HepG2 (cell line): ENCODE data around the gene FAM117B. TPM values are rescaled to one million over a fixed set of nuclear protein-coding genes. Genes with fewer than 3 reads are reported as not detected.
A peak's percentile ranks its signal among the peaks of the same experiment; 100 is the strongest.

Source experiments
- HDAC6 ChIP-seq: fragments of 200-600 bp; sonication (generic); IDR thresholded peaks from 2 replicates; pipeline ENCODE4 v1.7.0; 2017; ENCODE audit warnings: mild to moderate bottlenecking, antibody characterized with exemption, low read length, low read depth
- HMG20A ChIP-seq: IDR thresholded peaks from 2 replicates; pipeline ENCODE4 v1.6.1; 2016; ENCODE audit warnings: borderline replicate concordance
- HNRNPK ChIP-seq: fragments of 200-400 bp; formaldehyde crosslinking; IDR thresholded peaks from 2 replicates; pipeline ENCODE4 v1.6.1; 2018; ENCODE audit warnings: low read length, low read depth, moderate library complexity, mild to moderate bottlenecking; ENCODE audit not compliant: poor library complexity, severe bottlenecking
- JDP2 ChIP-seq: sonication (generic); formaldehyde crosslinking; IDR thresholded peaks from 2 replicates; pipeline ENCODE4 v1.8.1; 2022; ENCODE audit warnings: missing genetic modification reagents, borderline replicate concordance
- RELA ChIP-seq: sonication (generic); formaldehyde crosslinking; IDR thresholded peaks from 2 replicates; pipeline ENCODE4 v1.4.0; 2020; ENCODE audit warnings: missing genetic modification reagents
- SAFB2 ChIP-seq: sonication (generic); formaldehyde crosslinking; IDR thresholded peaks from 2 replicates; pipeline ENCODE4 v1.5.1; 2020; ENCODE audit warnings: missing genetic modification reagents, low read depth, mild to moderate bottlenecking, borderline replicate concordance
- SSRP1 ChIP-seq: IDR thresholded peaks from 2 replicates; pipeline ENCODE4 v1.6.1; 2016; ENCODE audit warnings: control low read depth
- TRIM24 ChIP-seq: sonication (generic); formaldehyde crosslinking; IDR thresholded peaks from 2 replicates; pipeline ENCODE4 v1.8.0; 2022; ENCODE audit warnings: mild to moderate bottlenecking, missing genetic modification reagents
- WIZ ChIP-seq: sonication (generic); formaldehyde crosslinking; IDR thresholded peaks from 2 replicates; pipeline ENCODE4 v1.5.1; 2020; ENCODE audit warnings: mild to moderate bottlenecking, missing genetic modification reagents
- ZKSCAN5 ChIP-seq: sonication (generic); formaldehyde crosslinking; IDR thresholded peaks from 2 replicates; pipeline ENCODE4 v1.5.1; 2020; ENCODE audit warnings: mild to moderate bottlenecking, missing genetic modification reagents
- ZNF205 ChIP-seq: IDR thresholded peaks from 2 replicates; pipeline ENCODE4 v1.6.1; 2018; ENCODE audit warnings: missing biosample characterization, missing genetic modification reagents
- ZNF746 ChIP-seq: sonication (generic); formaldehyde crosslinking; IDR thresholded peaks from 2 replicates; pipeline ENCODE4 v1.8.0; 2022; ENCODE audit warnings: mild to moderate bottlenecking, missing genetic modification reagents
- ZNF747 ChIP-seq: sonication (generic); formaldehyde crosslinking; IDR thresholded peaks from 2 replicates; pipeline ENCODE4 v1.8.1; 2023; ENCODE audit warnings: missing genetic modification reagents, mild to moderate bottlenecking, borderline replicate concordance
- ZNF761 ChIP-seq: sonication (generic); formaldehyde crosslinking; conservative IDR thresholded peaks from 2 replicates; pipeline ENCODE4 v1.4.0; 2020; ENCODE audit warnings: mild to moderate bottlenecking, missing genetic modification reagents
- ZNF766 ChIP-seq: sonication (generic); formaldehyde crosslinking; IDR thresholded peaks from 2 replicates; pipeline ENCODE4 v1.5.0; 2020; ENCODE audit warnings: missing genetic modification reagents, borderline replicate concordance
- ZNF83 ChIP-seq: sonication (generic); formaldehyde crosslinking; IDR thresholded peaks from 2 replicates; pipeline ENCODE4 v1.4.0; 2020; ENCODE audit warnings: missing genetic modification reagents, mild to moderate bottlenecking, borderline replicate concordance
- polyA plus RNA-seq, 8 experiments: library from polyadenylated mRNA; depleted of rRNA in 3 of 8; stranded (reverse) in 7 of 8; unstranded in 1 of 8; fragments of >200 nt; fragmentation: Illumina TruSeq in 4 of 8; extraction: Trizol in 4 of 8; gene quantifications; 2 replicates each; pipeline versions ENCODE4 v1.2.1 to v1.2.3, GENCODE V29; 2011 to 2016; ENCODE audit warnings: low read depth in 4 of 8, missing spikeins in 1 of 8, mixed read lengths in 1 of 8; ENCODE audit not compliant: insufficient read depth in 1 of 8
- total RNA-seq, 5 experiments: library from RNA; depleted of rRNA; stranded (reverse); fragments of >200 nt; fragmentation: Illumina TruSeq; extraction: Trizol; gene quantifications; 2 replicates each; pipeline ENCODE4 v1.2.3, GENCODE V29; 2016; ENCODE audit warnings: low read depth in 1 of 5
- TF ChIP-seq, protein P1 (sequence below): sonication (generic); formaldehyde crosslinking; conservative IDR thresholded peaks from 2 replicates; pipeline ENCODE4 v1.4.0; 2020; ENCODE audit warnings: missing genetic modification reagents
- TF ChIP-seq, protein P2 (sequence below): sonication (generic); formaldehyde crosslinking; IDR thresholded peaks from 2 replicates; pipeline ENCODE4 v1.8.0; 2022; ENCODE audit warnings: low read depth, missing genetic modification reagents
- TF ChIP-seq, protein P3 (sequence below): fragments of 450-650 bp; IDR thresholded peaks from 2 replicates; pipeline ENCODE4 v1.6.1; 2016
- TF ChIP-seq, protein P4 (sequence below): sonication (generic); formaldehyde crosslinking; IDR thresholded peaks from 2 replicates; pipeline ENCODE4 v1.4.0; 2020; ENCODE audit warnings: mild to moderate bottlenecking, low read depth, missing genetic modification reagents
- TF ChIP-seq, protein P5 (sequence below): sonication (generic); formaldehyde crosslinking; IDR thresholded peaks from 2 replicates; pipeline ENCODE4 v1.4.0; 2020; ENCODE audit warnings: missing genetic modification reagents, borderline replicate concordance

The FAM117B gene
- total and polyA plus RNA-seq, 2 of the 13 experiments (the other 11 are each of a cell fraction or from before 2014, with no cell fraction given): 5.8 to 11.0 TPM

DNA sequence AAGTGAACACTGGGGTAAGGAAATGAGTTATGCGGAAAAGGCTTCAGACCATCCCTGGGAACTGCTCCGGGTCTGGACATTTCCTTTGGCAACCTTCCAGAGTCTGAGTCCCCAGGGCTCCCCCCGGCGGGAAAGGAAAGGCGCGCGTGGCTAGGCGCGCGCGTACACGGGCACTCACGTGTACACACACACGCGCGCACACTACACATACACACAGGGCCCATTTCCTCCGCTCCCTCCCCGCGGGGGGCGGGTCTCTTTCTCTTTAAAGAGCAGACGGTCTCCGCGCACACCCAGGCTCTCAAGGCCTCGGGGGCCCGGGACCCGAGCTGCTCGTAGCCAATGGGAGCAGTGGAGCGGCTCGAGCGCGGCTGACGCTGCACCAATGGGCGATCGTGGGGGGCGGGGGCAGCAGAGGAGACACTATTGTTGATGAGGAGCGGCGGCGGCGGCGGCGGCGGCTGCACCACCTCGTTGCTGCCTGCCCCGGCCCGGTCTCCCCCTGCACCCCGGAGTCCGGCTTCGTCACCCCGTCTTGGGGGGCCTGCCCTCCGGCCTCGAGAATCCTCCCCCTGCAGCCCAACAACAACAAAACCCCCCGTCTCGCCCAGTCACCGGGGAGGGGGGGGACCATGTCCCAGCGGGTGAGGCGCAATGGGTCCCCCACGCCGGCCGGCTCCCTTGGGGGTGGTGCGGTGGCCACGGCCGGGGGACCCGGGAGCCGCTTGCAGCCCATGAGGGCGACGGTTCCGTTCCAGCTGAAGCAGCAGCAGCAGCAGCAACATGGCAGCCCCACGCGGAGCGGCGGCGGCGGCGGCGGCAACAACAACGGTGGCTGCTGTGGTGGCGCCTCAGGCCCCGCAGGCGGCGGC is at the start of gene FAM117B (continued):
- no peak for TF ChIP-seq HDAC6
- peak; percentile 84; the same call in 1 of the 2 replicates for TF ChIP-seq ZNF747 (CRISPR knock-in tag)
- TF ChIP-seq, protein P1, sequence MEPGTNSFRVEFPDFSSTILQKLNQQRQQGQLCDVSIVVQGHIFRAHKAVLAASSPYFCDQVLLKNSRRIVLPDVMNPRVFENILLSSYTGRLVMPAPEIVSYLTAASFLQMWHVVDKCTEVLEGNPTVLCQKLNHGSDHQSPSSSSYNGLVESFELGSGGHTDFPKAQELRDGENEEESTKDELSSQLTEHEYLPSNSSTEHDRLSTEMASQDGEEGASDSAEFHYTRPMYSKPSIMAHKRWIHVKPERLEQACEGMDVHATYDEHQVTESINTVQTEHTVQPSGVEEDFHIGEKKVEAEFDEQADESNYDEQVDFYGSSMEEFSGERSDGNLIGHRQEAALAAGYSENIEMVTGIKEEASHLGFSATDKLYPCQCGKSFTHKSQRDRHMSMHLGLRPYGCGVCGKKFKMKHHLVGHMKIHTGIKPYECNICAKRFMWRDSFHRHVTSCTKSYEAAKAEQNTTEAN: peak; percentile 97
- TF ChIP-seq HMG20A (CRISPR knock-in tag): peak; percentile 32; the same call in 1 of the 2 replicates
- TF ChIP-seq, protein P2, sequence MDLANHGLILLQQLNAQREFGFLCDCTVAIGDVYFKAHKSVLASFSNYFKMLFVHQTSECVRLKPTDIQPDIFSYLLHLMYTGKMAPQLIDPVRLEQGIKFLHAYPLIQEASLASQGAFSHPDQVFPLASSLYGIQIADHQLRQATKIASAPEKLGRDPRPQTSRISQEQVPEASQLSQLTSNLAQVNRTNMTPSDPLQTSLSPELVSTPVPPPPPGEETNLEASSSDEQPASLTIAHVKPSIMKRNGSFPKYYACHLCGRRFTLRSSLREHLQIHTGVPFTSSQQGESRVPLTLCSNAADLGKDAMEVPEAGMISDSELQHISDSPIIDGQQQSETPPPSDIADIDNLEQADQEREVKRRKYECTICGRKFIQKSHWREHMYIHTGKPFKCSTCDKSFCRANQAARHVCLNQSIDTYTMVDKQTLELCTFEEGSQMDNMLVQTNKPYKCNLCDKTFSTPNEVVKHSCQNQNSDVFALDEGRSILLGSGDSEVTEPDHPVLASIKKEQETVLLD: peak; percentile 68; the same call in 1 of the 2 replicates
- TF ChIP-seq ZNF205 (CRISPR knock-in tag): peak; percentile 86
- no peak for TF ChIP-seq JDP2 (CRISPR knock-in tag)
- TF ChIP-seq ZNF766 (CRISPR knock-in tag): peak; percentile 30; the same call in 1 of the 2 replicates
- no peak for TF ChIP-seq ZKSCAN5
- TF ChIP-seq, protein P3, sequence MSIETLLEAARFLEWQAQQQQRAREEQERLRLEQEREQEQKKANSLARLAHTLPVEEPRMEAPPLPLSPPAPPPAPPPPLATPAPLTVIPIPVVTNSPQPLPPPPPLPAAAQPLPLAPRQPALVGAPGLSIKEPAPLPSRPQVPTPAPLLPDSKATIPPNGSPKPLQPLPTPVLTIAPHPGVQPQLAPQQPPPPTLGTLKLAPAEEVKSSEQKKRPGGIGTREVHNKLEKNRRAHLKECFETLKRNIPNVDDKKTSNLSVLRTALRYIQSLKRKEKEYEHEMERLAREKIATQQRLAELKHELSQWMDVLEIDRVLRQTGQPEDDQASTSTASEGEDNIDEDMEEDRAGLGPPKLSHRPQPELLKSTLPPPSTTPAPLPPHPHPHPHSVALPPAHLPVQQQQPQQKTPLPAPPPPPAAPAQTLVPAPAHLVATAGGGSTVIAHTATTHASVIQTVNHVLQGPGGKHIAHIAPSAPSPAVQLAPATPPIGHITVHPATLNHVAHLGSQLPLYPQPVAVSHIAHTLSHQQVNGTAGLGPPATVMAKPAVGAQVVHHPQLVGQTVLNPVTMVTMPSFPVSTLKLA: peak; percentile 78
- no peak for TF ChIP-seq RELA (CRISPR knock-in tag)
- no peak for TF ChIP-seq ZNF761 (CRISPR knock-in tag)
- TF ChIP-seq SAFB2 (CRISPR knock-in tag): no peak; the same call in 1 of the 2 replicates
- TF ChIP-seq, protein P4, sequence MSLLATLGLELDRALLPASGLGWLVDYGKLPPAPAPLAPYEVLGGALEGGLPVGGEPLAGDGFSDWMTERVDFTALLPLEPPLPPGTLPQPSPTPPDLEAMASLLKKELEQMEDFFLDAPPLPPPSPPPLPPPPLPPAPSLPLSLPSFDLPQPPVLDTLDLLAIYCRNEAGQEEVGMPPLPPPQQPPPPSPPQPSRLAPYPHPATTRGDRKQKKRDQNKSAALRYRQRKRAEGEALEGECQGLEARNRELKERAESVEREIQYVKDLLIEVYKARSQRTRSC (CRISPR knock-in tag): no peak
- TF ChIP-seq ZNF83: no peak
- TF ChIP-seq, protein P5, sequence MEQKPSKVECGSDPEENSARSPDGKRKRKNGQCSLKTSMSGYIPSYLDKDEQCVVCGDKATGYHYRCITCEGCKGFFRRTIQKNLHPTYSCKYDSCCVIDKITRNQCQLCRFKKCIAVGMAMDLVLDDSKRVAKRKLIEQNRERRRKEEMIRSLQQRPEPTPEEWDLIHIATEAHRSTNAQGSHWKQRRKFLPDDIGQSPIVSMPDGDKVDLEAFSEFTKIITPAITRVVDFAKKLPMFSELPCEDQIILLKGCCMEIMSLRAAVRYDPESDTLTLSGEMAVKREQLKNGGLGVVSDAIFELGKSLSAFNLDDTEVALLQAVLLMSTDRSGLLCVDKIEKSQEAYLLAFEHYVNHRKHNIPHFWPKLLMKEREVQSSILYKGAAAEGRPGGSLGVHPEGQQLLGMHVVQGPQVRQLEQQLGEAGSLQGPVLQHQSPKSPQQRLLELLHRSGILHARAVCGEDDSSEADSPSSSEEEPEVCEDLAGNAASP (CRISPR knock-in tag): peak; percentile 57; the same call in 1 of the 2 replicates
- no peak for TF ChIP-seq TRIM24 (CRISPR knock-in tag)
- TF ChIP-seq SSRP1 (CRISPR knock-in tag): no peak
- TF ChIP-seq WIZ (CRISPR knock-in tag): peak; percentile 65; the same call in 1 of the 2 replicates
- no peak for TF ChIP-seq HNRNPK
- peak; percentile 57 for TF ChIP-seq ZNF746 (CRISPR knock-in tag)
